HL-60/S4 (cell line): Measurements from ENCODE around the gene MVP.
"Not testable (repeated sequence)": the region's sequence is repeated elsewhere in the genome, so short reads cannot be mapped to it uniquely, and the experiment has no call there.

ENCODE experiments used
- in situ Hi-C: fragments of 300-500 bp; cut with MboI; formaldehyde crosslinking; loops from 2 replicates; pipeline ENCODE4 v1.14.3; 2022; ENCODE audit warnings: low sequenced_read_pairs

MVP gene

DNA sequence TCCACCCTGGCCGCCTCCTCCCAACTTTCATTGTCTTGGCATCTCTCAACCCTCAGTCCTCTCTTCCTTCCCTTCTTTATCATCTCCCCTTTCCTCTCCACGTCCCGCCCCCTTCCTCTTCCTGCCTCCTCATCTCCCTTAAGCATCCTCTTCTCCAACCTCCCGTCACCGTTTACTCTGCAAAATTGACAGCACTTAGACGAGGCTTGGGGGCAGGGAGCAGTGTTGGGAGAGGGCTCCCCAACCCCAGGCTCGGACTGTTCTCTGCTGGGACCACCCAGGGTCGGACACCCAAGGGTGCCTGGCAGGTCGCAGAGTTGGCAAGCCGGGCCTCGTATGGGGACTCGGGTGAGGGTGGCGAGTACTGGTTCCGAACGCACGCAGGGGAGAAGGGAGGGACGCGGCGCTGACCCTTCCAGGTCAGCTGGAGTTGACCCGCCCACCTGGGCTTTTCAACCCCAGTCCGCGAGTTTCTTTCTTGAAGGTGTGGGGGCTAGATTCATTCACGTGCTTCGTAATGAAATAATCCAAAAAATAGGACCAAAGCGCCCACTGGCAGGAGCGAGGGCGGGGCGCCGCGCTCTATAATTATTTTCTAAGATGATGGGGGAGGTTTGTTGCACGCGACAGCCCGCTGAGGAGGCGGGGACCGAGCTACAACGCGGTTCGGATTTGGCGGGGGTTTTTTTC lies 5.1 kb upstream of the MVP start:
- in situ Hi-C loops, result no loop called here

DNA sequence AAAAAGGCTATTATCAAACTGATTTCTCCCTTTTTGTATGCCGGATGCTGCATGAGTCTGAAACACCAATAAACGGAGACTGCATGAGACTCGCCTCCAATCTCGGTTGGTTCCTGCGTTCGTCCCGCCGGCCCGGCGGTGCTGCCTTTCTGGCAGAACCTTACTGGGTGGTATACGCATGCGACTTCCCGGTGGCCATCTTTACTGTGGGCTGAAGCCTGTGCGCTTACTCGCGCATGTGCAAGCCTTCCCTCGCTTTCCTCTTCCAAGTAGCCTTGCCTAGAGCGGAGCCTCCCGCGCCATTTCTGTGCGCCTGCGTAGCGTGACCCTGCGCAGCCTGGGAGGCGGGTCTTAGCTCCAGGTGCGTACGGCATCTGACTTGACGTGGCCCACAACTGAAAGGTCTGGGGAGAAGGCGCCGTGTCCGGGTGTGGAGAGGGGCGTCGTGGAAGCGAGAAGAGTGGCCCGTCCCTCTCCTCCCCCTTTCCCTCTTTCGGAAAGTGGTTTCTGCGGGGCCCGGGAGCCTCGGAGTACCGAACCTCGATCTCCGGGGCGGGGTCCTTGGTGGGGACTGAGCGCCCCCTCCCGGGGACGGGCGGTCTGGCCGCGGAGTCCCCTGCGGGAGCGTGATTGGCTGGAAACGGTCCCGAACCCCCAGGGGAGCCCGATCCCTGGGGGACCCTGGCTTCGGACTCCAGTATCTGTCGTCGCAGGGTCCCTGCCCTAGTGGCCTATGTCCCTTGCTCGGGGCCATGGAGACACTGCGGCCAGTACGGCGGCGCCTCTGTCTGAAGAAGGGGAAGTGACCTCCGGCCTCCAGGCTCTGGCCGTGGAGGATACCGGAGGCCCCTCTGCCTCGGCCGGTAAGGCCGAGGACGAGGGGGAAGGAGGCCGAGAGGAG lies 4.2 kb upstream of the MVP start, which contains the start of gene PAGR1:
PAGR1 (plus strand) TSS at position 360 of the 901 bp plus-strand sequence; CDS start at position 734, 374 bp downstream.
- in situ Hi-C loops, result no loop called here

DNA sequence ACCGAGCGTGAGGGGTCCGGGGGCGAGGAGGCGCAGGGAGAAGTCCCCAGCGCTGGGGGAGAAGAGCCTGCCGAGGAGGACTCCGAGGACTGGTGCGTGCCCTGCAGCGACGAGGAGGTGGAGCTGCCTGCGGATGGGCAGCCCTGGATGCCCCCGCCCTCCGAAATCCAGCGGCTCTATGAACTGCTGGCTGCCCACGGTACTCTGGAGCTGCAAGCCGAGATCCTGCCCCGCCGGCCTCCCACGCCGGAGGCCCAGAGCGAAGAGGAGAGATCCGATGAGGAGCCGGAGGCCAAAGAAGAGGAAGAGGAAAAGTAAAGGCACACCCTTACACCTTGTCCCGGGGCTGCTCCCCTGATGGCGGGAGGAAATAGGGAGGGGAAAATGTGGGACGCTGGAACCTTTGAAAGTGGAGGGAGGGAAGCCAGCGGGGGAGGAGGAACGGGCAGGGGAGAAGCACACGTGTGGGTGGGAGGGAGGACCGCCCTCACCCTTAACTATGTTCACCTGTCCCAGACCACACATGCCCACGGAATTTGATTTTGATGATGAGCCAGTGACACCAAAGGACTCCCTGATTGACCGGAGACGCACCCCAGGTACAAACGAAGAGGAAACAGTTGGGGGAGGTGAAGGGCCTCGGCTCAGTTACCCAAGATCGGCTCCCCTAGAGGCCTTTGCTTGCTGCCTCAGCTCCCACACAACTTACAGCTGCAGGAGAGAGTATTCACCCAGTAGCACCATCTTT lies 3.4 kb upstream of the MVP start:
- in situ Hi-C loops, result no loop called here

DNA sequence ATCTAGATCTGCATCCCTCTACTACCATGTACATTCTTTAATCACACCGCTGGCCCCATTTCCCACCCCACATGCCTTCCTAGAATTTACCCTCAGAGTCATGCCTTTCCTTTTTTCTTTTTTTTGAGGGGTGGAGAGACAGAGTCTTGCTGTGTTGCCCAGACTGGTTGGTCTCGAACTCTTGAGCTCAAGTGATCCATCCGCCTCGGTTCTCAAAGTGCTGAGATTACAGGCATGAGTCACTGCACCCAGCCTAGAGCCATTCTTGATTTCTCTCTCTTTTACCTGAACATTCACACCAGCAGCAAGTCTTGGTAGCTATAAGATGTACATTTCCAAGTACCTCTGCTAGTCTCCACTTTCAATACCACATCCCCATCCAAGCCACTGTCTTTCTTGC lies 2.2 kb upstream of the MVP start:
- in situ Hi-C loops, result no loop called here

DNA sequence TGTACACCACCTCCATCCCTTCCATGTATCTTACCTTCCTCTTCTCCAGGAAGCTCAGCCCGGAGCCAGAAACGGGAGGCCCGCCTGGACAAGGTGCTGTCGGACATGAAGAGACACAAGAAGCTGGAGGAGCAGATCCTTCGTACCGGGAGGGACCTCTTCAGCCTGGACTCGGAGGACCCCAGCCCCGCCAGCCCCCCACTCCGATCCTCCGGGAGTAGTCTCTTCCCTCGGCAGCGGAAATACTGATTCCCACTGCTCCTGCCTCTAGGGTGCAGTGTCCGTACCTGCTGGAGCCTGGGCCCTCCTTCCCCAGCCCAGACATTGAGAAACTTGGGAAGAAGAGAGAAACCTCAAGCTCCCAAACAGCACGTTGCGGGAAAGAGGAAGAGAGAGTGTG lies 756 bp upstream of the MVP start:
- in situ Hi-C loops, result no loop called here

DNA sequence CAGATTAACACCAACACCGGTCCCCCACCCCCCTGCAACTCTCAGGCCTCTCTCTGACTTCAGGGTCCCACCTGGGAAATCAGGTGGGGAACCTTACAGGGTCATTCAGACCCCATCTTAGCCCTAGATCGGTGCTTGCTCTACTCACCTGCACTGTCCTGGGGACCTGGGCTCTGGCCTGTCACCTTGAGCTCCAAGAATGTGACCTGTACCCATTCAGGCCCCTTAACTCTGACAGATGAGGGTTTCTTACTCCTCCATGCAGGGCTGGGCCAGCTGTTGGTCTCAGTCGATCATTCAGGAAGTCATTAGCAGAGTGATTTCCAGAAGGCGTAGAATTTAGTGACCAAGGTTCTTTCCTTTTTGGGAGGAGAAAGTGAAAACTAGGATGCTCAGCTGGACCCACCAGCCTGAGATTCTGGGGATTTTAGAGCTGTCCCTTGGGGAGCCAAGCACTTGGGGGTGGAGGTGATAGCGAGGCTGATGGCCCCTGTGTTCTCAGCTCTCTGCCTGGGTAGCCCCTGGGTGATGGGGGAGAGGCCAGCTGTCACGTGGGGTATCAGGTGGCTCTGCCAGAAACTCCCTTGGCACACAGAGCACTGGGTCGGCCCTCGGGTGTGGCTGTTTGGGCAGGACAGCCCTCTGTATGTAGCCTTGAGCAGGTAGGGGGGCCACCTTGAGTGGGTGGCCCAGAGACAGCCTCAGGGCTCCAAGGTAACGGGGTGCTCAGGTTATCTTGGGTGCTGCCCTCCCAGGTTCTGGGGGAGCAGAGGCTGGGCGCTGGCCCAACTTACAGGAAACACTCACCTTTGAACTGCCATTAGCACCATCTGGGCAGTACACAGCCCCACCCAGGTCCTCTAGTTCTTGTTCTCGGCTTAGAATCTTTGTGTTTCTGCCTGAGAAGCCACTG lies 724 bp downstream of the MVP start:
- in situ Hi-C loops, result no loop called here

DNA sequence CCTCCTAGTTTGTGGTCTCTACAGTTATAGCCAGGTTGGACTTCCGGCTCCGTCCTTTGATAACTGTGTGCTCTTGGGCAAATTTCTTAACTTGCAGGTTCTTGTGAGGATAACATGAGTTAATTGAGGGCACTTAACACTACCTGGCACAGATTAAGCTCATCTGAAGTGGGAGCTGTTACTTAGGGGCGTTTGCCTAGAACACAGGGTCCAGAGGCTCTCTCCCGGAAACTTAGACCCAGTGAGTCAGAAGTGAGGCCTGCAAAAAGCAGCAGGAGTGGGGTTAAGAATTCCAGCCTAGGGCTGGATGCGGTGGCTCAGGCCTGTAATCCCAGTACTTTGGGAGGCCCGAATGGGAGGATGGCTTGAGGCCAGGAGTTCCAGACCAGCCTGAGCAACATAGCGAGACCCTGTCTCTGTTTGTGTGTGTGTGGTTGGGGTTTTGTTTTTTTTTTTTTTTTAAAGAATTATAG lies 1.4 kb downstream of the MVP start:
- in situ Hi-C loops, result no loop called here

DNA sequence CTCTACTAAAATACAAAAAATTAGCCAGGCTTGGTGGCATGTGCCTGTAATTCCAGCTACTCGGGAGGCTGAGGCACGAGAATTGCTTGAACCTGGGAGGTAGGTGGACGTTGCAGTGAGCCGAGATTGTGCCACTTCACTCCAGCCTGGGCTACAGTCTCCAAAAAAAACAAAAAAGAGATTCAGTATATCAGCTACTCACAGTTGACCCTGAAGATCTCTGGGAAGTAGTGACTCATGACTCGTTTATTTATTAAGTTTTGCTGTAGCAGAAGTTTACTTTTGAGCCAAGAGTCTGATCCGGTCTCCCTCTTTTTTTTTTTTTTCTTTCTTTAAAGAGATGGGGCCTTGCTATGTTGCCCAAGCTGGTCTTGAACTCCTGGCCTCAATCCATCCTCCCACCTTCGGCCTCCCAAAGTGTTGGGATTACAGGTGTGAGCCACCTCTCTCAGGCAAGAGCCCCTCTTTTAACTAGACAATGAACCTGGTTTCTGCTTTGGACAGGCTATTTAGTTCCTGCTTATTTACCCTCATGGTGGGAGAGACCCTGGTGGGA lies 4.4 kb downstream of the MVP start:
- in situ Hi-C loops, result no loop called here

DNA sequence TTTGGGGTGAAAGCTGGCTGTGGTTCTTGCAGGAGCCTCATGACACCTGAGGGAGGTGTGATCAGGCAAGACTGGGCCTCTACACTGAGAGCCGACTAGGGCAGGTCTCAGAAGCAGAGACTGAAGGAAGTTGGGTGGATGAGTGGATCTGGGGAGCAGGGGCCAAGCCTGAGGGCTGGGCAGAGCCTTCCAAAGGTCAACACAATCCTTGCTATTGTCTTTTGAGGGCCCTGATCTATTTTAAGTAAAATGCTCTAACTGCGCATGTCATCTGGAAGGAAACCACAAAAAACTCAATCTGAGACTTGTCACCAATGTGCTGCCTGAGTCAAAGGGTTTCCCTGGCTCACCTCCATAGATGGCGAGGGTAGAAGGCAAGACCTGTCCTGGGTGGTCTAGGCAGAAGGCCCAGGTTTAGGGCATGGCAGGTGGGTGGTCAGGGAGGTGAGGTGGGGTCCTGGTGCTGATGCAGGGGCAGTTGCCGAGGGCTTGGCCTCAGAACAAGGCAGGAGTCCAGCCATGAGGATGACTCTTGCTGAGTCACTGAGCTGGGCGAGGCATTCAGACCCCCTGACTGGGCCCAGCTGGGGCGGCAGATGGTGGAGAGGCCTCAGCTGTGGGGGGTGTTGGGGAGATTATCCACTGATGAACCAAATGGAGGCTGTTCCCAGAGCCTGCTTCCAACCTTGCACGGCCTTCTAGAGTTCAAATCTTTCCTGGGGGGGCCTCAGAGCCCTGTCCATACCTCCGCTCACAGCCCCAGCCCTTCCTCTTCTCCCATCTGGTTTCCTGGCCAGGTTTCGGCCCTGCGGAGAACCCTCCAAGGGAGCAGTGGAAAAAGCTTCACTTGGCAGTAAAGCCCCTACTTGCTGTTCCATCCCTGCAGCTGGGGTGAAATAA lies 5.1 kb downstream of the MVP start:
- in situ Hi-C loops, result no loop called here

DNA sequence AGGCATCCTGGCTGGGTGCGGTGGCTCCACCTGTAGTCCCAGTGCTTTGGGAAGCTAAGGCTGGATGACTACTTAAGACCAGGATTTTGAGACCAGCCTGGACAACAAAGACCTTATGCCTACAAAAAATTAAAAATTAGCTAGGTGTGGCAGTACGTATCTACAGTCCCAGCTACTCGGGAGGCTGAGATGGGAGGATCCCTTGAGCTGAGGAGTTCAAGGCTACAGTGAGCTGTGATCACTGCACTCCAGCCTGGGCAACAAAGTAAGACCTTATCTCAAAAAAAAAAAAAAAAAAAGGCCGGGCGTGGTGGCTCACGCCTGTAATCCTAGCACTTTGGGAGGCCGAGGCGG lies 6.1 kb downstream of the MVP start:
- in situ Hi-C loops, result no loop called here

DNA sequence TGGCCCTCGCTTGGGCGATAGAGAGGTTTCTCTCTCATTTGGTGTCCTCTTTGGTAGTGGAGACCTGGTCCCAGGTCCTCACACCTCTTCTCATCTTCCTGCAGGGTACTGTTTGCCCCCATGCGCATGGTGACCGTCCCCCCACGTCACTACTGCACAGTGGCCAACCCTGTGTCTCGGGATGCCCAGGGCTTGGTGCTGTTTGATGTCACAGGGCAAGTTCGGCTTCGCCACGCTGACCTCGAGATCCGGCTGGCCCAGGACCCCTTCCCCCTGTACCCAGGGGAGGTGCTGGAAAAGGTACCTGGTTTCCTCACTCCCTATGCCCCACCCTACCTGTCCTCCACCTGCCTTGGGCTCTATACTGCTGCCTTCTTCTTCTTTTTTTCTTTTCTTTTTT lies 10.5 kb downstream of the MVP start:
- in situ Hi-C loops, result no loop called here

DNA sequence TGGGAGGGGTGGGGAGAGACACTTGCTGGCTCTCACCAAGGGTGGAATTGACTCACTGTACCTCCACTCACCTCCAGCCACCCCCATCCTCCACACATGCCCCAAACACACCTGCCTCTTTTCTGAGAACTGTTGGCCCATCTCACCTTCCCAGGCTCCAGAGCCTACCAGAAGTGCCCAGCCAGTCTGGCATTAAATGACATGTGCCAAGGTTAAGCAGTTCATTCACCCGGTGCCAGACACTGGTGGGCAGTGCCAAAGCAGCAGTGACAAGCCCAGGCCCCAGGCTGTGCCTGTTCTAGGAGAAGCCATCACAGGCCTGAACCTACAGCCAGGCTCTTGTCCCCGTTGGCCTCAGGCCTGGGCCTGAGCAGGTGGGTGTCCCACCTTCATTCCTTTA lies 11.2 kb downstream of the MVP start:
- in situ Hi-C loops, result no loop called here

DNA sequence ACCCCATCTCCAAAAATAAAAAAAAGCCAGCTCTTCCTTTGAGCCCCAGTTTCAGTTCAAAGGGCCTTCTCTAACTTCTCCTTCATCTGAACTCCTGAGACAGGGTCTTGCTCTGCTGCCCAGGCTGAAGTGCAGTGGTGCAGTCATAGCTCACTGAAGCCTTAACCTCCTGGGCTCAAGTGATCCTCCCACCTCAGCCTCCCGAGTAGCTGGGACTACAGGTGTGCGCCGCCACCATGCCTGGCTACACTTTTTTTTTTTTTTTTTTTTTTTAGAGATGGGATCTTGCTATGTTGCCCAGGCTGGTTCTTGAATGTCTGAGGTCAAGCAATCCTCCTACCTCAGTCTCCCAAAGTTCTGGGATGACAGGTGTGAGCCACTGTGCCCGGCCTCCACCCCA lies 13.0 kb downstream of the MVP start:
- in situ Hi-C loops, result not testable (repeated sequence)

DNA sequence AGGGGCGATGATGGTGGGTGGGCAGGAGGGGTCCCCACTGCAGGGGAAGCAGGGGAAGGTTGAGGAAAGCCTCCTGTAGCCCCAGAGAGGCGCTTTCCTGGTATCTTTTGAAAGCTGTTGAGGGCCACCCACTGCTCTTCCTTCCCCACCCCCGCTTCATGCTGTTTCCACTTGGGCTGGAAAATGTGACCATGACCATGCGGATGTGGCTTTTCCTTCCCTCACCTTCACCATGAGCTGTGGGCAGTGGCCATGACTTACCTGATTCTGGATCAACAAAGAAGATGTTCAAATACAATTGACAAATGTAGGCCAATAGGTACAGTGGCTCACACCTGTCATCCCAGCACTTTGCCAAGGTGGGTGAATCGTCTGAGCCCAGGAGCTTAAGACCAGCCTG lies 13.8 kb downstream of the MVP start:
- in situ Hi-C loops, result no loop called here

DNA sequence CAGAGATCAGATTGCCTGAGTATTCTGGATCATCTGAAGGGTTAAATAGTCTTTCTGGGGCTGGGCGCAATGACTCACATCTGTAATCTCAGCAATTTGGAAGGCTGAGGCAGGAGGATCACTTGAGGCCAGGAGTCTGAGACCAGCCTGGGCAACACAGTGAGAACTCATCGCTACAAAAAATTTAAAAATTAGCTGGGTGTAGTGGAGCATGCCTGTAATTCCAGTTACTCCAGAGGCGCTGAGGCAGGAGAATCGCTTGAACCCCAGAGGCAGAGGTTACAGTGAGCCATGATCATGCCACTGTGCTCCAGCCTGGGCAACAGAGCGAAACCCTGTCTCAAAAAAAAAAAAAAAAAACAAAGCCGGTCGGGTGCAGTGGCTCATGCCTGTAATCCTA lies 15.7 kb downstream of the MVP start:
- in situ Hi-C loops, result no loop called here

DNA sequence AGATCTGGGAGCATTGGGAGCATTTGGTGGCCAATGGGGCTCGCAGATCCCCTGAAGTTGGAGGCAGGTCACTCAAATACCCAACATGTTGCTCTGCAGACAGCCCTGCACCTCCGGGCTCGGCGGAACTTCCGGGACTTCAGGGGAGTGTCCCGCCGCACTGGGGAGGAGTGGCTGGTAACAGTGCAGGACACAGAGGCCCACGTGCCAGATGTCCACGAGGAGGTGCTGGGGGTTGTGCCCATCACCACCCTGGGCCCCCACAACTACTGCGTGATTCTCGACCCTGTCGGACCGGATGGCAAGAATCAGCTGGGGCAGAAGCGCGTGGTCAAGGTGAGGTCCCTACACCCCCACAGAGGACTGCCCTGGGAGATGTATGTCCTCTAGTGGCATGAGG lies 16.4 kb downstream of the MVP start:
- in situ Hi-C loops, result no loop called here

DNA sequence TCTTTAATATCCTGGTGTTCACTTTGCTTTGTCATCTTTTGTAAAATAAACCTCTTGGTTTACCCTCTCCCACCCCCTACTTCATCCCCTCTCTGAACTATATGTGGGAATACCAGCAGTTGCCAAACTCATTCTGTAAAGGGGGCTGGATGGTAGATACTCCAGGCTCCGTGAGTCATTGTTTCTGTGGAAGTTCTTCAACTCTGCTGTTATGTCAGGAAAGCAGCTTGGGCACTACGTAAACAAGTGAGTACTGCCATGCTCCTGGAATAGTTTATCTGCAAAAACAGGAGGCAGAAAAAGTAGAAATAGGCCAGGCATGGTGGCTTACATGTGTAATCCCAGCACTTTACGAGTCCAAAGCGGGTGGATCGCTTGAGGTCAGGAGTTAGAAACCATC lies 17.6 kb downstream of the MVP start:
- in situ Hi-C loops, result no loop called here

DNA sequence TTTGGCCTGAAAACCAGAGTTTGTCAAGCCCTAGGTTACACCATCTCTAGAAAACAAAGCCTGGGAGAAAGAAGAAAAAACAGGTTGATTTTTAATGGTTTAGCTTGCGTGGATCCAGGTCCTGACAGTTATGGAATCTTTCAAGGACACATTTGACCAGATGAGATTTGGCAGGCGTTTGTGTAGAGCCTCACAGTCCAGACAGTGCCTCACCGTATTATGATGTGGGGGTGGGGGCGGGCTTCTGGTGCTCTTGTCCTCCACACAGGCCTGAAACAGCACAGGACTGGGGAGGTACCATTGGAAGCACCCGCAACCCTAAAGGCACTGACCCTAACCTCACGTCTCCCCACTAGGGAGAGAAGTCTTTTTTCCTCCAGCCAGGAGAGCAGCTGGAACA lies 19.6 kb downstream of the MVP start:
- in situ Hi-C loops, result no loop called here

DNA sequence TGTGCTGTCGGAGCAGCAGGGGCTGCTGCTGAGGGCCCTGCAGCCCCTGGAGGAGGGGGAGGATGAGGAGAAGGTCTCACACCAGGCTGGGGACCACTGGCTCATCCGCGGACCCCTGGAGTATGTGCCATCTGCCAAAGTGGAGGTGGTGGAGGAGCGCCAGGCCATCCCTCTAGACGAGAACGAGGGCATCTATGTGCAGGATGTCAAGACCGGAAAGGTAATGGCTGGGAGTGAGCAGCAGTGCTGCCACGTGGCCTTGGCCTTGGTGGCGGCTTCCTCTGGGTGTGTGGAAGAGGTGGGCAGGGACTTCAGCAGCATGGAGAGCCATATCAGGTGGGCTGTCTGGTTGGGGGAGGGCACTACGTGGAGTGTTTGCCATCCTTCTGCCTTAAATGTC lies 20.0 kb downstream of the MVP start:
- in situ Hi-C loops, result no loop called here
